ENCODE data around the gene FAHD2A.
"Not testable (repeated sequence)": the region's sequence is repeated elsewhere in the genome, so short reads cannot be mapped to it uniquely, and the experiment has no call there.

Gene FAHD2A

DNA sequence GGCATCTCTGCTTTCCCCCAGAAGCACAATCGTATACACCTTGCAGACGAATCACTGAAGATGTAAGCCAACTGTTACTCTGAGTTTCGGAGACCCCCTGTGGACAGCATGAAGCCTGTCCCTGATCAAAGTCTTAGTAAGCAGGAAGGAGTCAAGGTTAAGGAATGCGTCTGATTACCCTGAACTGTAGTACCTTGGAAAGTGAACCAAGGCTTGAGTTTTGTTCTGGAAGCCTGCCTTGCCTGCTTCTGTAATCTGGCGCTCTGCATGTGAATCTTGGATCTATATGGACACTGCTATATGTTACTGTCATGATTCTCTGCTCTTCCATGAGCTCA, 33.3 kb downstream of the FAHD2A start:
- DNase-seq (ENCODE audit: low spot score) = not testable (repeated sequence)

DNA sequence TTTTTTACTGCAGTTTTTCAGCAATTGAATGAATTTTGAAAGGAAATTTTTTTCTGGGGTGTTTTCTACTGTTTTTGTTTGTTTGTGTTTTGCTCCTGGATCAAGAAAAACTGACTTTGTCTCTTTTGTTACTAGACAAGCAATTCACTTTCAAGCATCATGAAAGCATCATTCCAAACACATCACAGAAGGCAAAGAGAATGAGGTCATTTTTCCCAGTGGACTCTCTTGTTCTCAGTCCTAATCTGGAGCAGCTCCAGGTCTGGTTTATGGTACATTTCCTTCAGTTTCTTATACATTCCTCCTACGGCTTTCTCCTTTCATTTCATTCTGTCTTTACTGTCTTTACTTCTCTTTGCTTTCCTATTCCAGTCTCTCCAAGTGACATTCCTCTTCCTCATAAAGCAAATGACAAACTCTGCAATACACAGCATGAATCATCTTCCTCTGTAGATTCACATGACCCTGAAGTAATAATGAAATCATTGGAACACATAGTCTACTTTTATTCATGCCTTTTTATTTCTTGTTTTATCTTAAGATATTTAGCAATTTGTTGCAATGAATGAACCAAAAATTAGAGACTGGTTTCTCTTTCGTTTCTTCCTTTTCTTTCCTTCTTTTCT, 40.1 kb downstream of the FAHD2A start:
- DNase-seq (ENCODE audit: low spot score) = not testable (repeated sequence)

DNA sequence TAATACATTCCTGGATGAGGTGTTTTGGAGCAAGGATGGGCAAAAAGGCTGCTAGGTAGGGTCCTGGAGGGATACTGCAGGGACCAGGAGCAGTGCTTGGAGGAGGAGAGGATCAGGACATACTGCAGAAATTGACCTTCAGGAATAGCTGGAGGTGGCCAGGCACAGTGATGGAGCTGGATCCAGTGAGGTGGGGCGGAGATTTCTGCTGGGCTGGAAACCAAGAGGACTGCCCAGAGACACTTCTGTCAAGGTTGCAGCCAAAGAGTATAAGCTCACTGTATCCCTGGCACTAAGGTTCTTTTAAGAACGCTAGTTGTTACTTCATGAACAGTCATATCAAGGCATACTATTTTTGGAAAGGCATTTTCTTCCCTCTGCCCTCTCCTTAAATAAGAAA, 42.8 kb downstream of the FAHD2A start:
- not testable (repeated sequence) for DNase-seq (ENCODE audit: low spot score)

DNA sequence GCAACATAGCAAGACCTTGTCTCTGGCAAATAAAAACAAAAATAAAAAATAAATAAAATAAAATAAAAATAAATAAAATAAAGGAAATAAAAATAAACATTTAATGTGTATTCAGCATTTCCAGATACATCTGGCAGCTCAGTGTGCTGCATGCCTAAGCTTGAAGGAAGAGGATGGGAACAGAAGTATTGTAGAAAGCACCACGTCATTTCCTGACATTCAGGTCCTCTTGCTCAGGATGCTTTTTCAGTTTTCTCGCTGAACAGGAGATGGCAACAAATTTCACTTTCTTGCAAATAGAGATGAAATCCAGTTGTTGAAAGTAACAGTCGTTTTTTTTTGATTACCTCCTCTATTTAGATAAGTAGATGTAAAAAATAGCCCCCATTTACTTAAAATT, 60.8 kb downstream of the FAHD2A start:
- not testable (repeated sequence) for DNase-seq (ENCODE audit: low spot score)

Data from AG08396 (cell line).